DOHH2 (cell line): Measurements from ENCODE around the gene UBASH3A.

Experiments used
- H3F3A ChIP-seq: fragments of 200-600 bp; sonication (generic), shearing (Covaris generic); 2 replicates; pipeline ENCODE4 v1.6.0; 2016; ENCODE audit warnings: antibody characterized with exemption, mild to moderate bottlenecking; ENCODE audit not compliant: control insufficient read depth, insufficient read depth
- H3K27ac ChIP-seq: fragments of 200-600 bp; sonication (generic); 2 replicates; pipeline ENCODE4 v1.5.1; 2014; ENCODE audit warnings: low read depth, mild to moderate bottlenecking, low read length, moderate library complexity
- H3K27me3 ChIP-seq: fragments of 200-600 bp; sonication (generic); 2 replicates; pipeline ENCODE4 v1.6.1; 2014; ENCODE audit warnings: mild to moderate bottlenecking, low read length, mixed read lengths; ENCODE audit not compliant: control insufficient read depth
- H3K36me3 ChIP-seq: fragments of 200-600 bp; sonication (generic); 2 replicates; pipeline ENCODE4 v1.6.1; 2014; ENCODE audit warnings: mild to moderate bottlenecking, low read length, moderate library complexity, mixed read lengths; ENCODE audit not compliant: control insufficient read depth
- H3K4me1 ChIP-seq: fragments of 200-600 bp; sonication (generic); 2 replicates; pipeline ENCODE4 v1.6.1; 2014; ENCODE audit warnings: mild to moderate bottlenecking, low read length, mixed read lengths; ENCODE audit not compliant: control insufficient read depth
- H3K4me2 ChIP-seq: fragments of 200-600 bp; sonication (generic); 2 replicates; pipeline ENCODE4 v1.6.0; 2014; ENCODE audit warnings: mild to moderate bottlenecking, low read length, moderate library complexity
- H3K4me3 ChIP-seq: fragments of 200-600 bp; sonication (generic); 2 replicates; pipeline ENCODE4 v1.5.1; 2014; ENCODE audit warnings: mild to moderate bottlenecking, low read length, mixed read lengths
- H3K79me2 ChIP-seq: fragments of 200-600 bp; sonication (generic); 2 replicates; pipeline ENCODE4 v1.6.1; 2014; ENCODE audit warnings: mild to moderate bottlenecking, low read length, mixed read lengths; ENCODE audit not compliant: control insufficient read depth
- H3K9me2 ChIP-seq: fragments of 200-600 bp; sonication (generic); replicated peaks from 2 replicates; pipeline ENCODE4 v1.6.1; 2014; ENCODE audit warnings: mild to moderate bottlenecking, low read length, mixed read lengths; ENCODE audit not compliant: control insufficient read depth
- H3K9me3 ChIP-seq: fragments of 200-600 bp; sonication (generic); 2 replicates; pipeline ENCODE4 v1.6.1; 2014; ENCODE audit warnings: antibody characterized with exemption, low read length, mixed read lengths; ENCODE audit not compliant: control insufficient read depth, insufficient read depth
- H4K20me1 ChIP-seq: fragments of 200-600 bp; sonication (generic); 2 replicates; pipeline ENCODE4 v1.6.0; 2014; ENCODE audit warnings: low read depth, mild to moderate bottlenecking, antibody characterized with exemption, low read length, moderate library complexity; ENCODE audit not compliant: control insufficient read depth, insufficient read depth
- EZH2phosphoT487 ChIP-seq: fragments of 200-600 bp; sonication (generic); IDR thresholded peaks from 2 replicates; pipeline ENCODE4 v1.6.1; 2017; ENCODE audit warnings: borderline replicate concordance, mild to moderate bottlenecking, antibody characterized with exemption, low read length, moderate library complexity, mixed read lengths
- TF ChIP-seq, protein P1 (sequence below): fragments of 200-600 bp; sonication (generic); IDR thresholded peaks from one replicate; pipeline ENCODE4 v1.5.1; 2014; ENCODE audit warnings: antibody characterized with exemption, mild to moderate bottlenecking, low read depth, low read length; ENCODE audit not compliant: poor library complexity, severe bottlenecking

The UBASH3A gene

DNA sequence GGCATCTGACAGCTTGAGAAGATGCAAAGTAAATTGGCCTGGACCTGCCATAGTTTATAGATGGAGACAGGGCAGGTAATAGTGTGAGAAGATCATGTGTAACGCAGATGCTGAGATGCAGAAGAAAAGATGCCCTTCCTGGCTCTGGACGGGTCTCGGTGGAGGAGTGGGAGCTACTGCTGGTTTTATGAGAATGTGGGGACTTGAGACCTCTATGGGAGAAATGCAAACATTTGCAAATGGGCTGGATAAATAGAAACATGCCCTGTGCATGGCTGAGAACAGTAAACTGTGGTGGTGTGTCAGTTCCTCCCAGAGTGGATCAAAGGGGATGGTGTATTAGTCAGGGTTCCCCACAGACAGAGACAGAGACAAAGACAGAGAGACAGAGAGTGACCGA lies 21.9 kb downstream of the UBASH3A start:
- Histone ChIP-seq H3K9me3 (no peaks in the 10 kb centered on the region), H3K27me3 (peaks cover 53% of the 10 kb centered on the region), H3K4me2 (peak overlapping the region; percentile 13; the same call in 1 of the 2 replicates), H3K9me2 (no peaks in the 10 kb centered on the region), H4K20me1 (no peaks in the 10 kb centered on the region), H3K36me3 (no peaks in the 10 kb centered on the region), H3K27ac (no peak overlapping the region), H3K79me2 (no peaks in the 10 kb centered on the region), H3F3A (no peaks in the 10 kb centered on the region), H3K4me1 (peaks cover 14% of the 10 kb centered on the region), H3K4me3 (no peak overlapping the region)
- TF ChIP-seq, protein P1, sequence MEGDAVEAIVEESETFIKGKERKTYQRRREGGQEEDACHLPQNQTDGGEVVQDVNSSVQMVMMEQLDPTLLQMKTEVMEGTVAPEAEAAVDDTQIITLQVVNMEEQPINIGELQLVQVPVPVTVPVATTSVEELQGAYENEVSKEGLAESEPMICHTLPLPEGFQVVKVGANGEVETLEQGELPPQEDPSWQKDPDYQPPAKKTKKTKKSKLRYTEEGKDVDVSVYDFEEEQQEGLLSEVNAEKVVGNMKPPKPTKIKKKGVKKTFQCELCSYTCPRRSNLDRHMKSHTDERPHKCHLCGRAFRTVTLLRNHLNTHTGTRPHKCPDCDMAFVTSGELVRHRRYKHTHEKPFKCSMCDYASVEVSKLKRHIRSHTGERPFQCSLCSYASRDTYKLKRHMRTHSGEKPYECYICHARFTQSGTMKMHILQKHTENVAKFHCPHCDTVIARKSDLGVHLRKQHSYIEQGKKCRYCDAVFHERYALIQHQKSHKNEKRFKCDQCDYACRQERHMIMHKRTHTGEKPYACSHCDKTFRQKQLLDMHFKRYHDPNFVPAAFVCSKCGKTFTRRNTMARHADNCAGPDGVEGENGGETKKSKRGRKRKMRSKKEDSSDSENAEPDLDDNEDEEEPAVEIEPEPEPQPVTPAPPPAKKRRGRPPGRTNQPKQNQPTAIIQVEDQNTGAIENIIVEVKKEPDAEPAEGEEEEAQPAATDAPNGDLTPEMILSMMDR = no peak
- TF ChIP-seq EZH2phosphoT487 = no peak

- Histone ChIP-seq H3K4me3 (no peak overlapping the region), H3K27me3 (peaks cover 45% of the 10 kb centered on the region), H3K4me1 (peaks cover 14% of the 10 kb centered on the region), H3F3A (no peaks in the 10 kb centered on the region), H3K27ac (no peak overlapping the region), H3K9me3 (no peaks in the 10 kb centered on the region), H4K20me1 (no peaks in the 10 kb centered on the region), H3K9me2 (no peaks in the 10 kb centered on the region), H3K4me2 (no peak overlapping the region), H3K79me2 (no peaks in the 10 kb centered on the region), H3K36me3 (no peaks in the 10 kb centered on the region)
- no peak for TF ChIP-seq EZH2phosphoT487
- TF ChIP-seq, protein P1 = no peak
These were observed 22.7 kb downstream of the UBASH3A start for GRCh38 chr21:42426424-42426823.

DNA sequence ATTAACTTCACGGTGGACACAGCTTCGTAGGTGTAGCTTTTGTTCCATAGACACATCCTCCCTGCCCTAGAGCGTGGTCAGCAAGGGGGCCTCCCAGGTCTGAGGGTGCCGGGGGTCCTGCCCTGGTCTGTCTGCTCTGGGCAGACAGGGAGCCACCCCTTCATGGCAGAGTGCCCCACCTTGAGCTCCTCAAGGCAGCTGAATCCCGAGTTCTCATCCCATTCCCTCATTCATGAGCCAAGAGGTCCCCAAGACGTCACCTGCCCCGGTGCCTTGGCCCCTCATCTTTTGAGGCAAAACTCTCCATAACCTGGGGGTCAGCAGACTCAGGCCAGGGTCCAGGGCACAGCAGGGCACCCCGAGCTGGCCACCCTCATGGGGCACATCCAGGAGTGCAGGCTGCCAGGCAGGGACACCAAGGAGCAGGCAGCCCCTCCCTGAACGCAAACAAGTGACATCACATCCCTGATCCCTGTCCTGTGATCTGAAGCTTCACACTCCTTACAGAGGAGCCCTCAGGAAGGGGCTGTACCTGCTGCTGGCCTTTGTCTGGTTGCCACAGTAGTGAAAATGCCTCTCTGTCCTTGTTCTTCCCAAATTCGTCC lies 23.3 kb downstream of the UBASH3A start:
- H3K9me2 ChIP-seq = no peaks in the 10 kb centered on the region
- no peak for TF ChIP-seq EZH2phosphoT487
- TF ChIP-seq, protein P1 = no peak
- no peaks in the 10 kb centered on the region for H3K79me2 ChIP-seq

More for the DNA sequence above, 23.3 kb downstream of the UBASH3A start:
- no peaks in the 10 kb centered on the region for H3K9me3 ChIP-seq
- no peaks in the 10 kb centered on the region for H4K20me1 ChIP-seq
- H3K36me3 ChIP-seq = no peaks in the 10 kb centered on the region
- H3K27me3 ChIP-seq = peaks cover 42% of the 10 kb centered on the region
- H3K4me1 ChIP-seq = peaks cover 14% of the 10 kb centered on the region
- no peak overlapping the region for H3K4me2 ChIP-seq
- no peak overlapping the region for H3K27ac ChIP-seq
- H3F3A ChIP-seq = no peaks in the 10 kb centered on the region
- H3K4me3 ChIP-seq = no peak overlapping the region
